Hypothalamus (tissue), 51 donors: ENCODE data around the gene WNT1.

Source experiments
- DNase-seq, 51 donors: peaks; one replicate each; lab custom pipeline; 2025; lab: John Stamatoyannopoulos, UW

The WNT1 gene

DNA sequence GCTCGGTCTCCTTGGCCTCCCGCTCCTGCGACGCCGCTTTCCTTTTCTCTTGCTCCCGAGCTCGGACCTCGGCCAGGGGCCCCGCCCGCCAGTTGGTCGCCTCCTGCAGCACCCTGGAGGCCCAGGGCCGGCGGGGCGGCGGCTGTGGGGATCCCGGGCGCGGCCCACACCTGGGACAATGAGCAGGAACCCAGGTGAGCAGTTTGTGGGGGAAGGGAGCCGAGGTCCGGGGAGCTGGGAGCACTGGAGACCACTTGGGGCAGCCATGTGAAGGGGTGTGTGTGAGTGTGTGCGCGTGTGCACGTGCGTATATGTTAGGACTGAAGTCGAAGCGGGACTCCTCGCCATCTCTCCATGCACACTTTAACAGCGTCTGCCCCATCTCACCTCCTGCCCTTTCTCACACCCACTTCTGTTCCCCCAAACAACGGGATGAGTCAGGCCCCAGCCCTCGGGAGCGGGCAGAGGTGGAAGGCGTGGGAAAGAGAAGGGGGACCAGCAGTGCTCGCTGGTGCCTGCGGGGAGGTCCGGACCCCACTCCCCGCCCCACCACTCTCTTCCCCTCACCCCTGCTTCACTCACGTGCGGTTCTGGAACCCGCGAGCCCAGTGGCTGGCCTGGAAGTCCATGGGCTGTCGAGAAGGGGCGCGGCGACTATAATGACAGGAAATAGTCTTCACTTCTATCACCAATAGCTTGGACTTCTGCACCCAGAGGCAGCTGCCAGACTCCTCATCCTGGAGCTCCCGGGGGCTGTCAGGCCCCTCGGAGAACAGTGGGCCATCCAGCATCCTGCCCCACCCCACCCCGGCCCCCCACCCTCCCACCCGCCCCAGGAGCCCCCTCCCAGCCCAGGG, 20.6 kb downstream of the WNT1 start:
- DNase-seq, result peak in 1 of 51 donors; percentile 45

GRCh38 chr12:48999371-49000131, 21.4 kb downstream of the WNT1 start, which contains the start of gene DDN:
Gene DDN, minus strand, starts transcription at chr12:48999375. Its CDS starts 88 bp downstream, at chr12:48999287.
- peak in 8 of 51 donors; percentile 20 to 72 (median 46) for DNase-seq

GRCh38 chr12:49000346-49000745, 22.2 kb downstream of the WNT1 start:
- peak in 6 of 51 donors; percentile 19 to 68 (median 46) for DNase-seq

GRCh38 chr12:49008943-49009342, 30.8 kb downstream of the WNT1 start:
- DNase-seq, result no peak

- DNase-seq, result no peak
These were observed 32.1 kb downstream of the WNT1 start for GRCh38 chr12:49010092-49010668.

DNA sequence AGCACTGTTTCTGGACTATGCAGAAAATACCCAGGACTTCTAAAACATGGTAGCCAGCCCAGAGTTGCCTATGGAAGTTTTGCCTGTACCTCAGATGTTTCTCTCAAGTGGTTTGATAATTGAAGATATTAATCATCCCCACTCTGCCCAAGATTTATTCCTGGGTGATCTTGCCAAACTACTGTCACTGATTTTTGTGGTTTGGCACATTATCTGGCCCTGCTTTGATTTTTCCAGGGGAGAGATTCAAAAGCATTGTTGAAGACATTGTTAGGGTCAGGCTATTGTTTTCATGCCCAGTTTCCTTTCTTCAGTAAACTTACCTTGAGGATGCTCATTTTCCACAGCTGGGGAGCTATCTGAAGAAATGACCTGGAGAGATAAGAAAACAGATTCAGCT, 34.6 kb downstream of the WNT1 start:
- no peak for DNase-seq

GRCh38 chr12:49013428-49013827, 35.3 kb downstream of the WNT1 start:
- no peak for DNase-seq

DNA sequence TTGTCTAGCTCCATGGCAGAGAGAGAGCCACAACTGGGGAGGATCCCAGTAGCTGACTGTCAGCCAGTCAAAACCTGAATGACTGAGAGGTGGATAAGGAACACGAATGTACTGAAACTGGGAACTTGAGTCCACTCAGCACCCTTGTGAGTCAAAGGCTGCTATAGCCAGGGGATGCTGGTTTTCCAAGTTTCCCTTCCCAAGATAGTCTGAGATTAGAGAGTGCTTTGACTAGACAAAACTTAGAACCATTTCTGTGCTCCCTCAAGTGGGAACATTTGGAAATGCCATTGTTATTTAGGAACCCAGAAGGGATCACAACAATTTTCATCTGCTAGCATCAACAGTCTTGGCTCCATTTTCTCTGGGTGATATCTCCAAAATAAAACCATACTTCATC, 36.4 kb downstream of the WNT1 start:
- DNase-seq, result no peak

- DNase-seq, result no peak
These were observed 37.1 kb downstream of the WNT1 start for GRCh38 chr12:49015196-49015595.

- DNase-seq, result peak in 1 of 51 donors; percentile 53
These were observed 39.8 kb downstream of the WNT1 start for GRCh38 chr12:49017891-49018260.

DNA sequence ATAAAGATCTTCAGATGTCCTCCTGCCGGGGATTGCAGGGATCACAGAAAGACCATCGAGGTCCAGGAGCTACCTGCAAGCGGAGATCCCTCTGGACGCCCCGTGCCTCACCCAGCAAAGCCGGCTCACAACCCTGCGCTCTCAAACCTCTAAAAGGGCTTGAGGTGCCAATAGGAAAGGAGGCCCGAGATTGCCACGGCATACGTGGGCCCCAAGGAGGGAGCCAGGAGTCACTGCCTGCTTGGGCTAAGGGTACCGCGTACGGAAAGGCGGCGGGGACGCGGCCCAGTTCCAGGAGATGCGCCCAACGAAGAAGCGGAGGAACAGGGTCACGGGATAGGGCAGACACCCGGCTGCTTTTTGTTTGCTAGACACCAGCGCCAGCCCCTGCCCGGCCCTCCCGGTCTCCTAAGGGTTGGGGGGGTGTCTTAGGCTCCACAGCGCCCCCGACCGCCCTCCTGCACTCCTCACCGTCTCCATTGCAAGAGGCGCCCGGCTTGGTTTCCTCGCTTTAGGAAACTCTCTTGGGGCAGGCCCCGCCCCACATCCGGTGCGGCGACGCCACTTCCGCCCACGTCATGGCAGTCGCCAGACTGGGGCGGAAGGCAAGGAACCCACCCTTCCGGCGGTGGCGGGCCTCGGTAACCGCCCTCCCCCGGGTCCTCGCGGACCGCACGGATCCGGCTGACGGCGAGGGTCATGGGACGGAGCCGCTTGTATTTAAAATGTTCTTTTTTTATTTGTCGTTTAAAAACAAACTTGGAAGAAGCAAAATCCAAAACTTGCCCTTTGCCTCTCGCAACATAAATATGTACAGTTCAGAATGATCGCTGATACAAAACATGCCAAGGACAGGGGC, 40.4 kb downstream of the WNT1 start, which contains the start of gene PRKAG1:
PRKAG1 (minus strand) TSS at position 516 of the 859 bp plus-strand sequence; CDS start at position 480, 36 bp downstream.
- peak; percentile 45 to 97 (median 92) for DNase-seq

DNA sequence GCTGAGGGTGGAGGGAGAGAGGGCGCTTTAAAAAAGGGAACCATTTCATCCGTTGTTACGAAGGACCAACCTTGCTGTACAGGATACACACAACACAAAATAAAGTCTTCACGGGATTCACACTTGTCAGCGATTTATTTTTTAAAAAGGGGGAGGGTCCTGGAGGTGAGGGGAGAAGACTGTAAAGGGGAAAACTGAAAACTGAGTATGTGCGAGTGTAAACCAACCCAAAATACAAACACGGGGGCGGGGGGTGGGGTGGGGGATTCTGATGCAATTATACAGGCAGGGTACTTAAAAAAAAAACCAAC, 41.0 kb downstream of the WNT1 start:
- no peak for DNase-seq

- DNase-seq, result no peak
These were observed 41.6 kb downstream of the WNT1 start for GRCh38 chr12:49019443-49020324.

- no peak for DNase-seq
These were observed 42.3 kb downstream of the WNT1 start for GRCh38 chr12:49020441-49020840.

- DNase-seq, result no peak
These were observed 43.3 kb downstream of the WNT1 start for GRCh38 chr12:49021292-49021915.

DNA sequence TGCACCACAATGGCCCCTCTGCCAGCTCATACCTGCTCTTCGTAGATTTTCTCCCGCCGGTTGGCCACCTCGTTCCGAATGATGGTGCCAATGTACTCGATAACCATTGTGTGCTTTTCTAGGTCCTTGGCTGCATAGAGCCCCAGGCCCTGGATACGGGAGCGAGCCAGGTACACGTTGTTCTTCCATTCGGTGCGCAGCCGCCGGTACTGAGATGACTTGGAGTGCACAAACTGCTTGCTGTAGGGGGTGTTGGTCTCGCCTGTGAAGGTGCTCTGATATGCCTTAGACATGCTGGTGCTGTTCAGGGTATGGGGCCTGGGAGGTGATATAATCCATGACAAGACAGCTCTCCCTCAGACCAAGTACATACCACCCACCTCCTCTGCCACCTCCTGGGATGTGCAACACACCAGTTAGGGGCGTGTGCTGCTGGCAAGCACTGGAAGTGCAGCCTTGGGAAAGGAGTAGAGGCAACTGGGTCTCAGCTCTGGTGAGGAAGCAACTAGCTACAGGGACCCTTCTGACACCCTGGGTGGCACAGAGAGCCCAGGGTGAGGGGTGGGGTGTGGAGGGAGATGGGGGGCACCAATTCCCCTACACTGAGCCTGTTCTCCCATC, 44.5 kb downstream of the WNT1 start:
- no peak for DNase-seq

GRCh38 chr12:49023812-49024211, 45.7 kb downstream of the WNT1 start:
- DNase-seq, result no peak

- no peak for DNase-seq
These were observed 46.4 kb downstream of the WNT1 start for GRCh38 chr12:49024543-49024942.

DNA sequence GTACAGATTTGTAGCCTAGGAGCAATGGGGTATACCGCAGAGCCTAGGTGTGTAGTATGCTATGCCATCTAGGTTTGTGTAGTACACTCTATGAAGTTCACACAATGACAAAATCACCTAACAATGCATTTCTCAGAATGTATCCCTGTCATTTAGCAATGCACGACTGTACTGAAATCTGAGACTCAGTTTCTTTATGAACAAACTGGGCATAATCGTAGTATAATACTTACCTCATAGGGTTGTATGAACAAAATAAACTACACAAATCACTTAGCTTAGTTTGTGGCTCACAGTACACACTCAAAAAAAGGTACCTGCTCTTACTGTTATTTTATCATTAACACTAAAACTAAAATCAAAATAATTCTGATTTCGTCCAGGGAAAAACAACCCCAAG, 47.3 kb downstream of the WNT1 start:
- DNase-seq, result no peak
